NCI-H1105 (cell line): Measurements from ENCODE around the gene BCHE.
"Not testable (repeated sequence)": the region's sequence is repeated elsewhere in the genome, so short reads cannot be mapped to it uniquely, and the experiment has no call there.

ENCODE experiments used
- DNase-seq: peaks from one replicate; lab custom pipeline; 2025; lab: John Stamatoyannopoulos, UW

BCHE gene

GRCh38 chr3:165816209-165816608, 21.0 kb downstream of the BCHE start:
- DNase-seq, result no peak

GRCh38 chr3:165815682-165816081, 21.5 kb downstream of the BCHE start:
- no peak for DNase-seq

GRCh38 chr3:165814380-165814779, 22.8 kb downstream of the BCHE start:
- no peak for DNase-seq

- DNase-seq, result not testable (repeated sequence)
Observed at GRCh38 chr3:165807937-165808336, 29.3 kb downstream of the BCHE start.

- no peak for DNase-seq
Observed at GRCh38 chr3:165805946-165806561, 31.2 kb downstream of the BCHE start.

- DNase-seq, result no peak
Observed at GRCh38 chr3:165803471-165803870, 33.8 kb downstream of the BCHE start.

- DNase-seq, result peak; percentile 11
Observed at GRCh38 chr3:165800970-165801369, 36.3 kb downstream of the BCHE start.

GRCh38 chr3:165799026-165799425, 38.2 kb downstream of the BCHE start:
- DNase-seq, result no peak

- peak; percentile 59 for DNase-seq
Observed at GRCh38 chr3:165797551-165797950, 39.7 kb downstream of the BCHE start.

GRCh38 chr3:165796701-165797100, 40.5 kb downstream of the BCHE start:
- no peak for DNase-seq

GRCh38 chr3:165788531-165788930, 48.7 kb downstream of the BCHE start:
- DNase-seq, result no peak

- no peak for DNase-seq
Observed at GRCh38 chr3:165786013-165786412, 51.2 kb downstream of the BCHE start.

- no peak for DNase-seq
Observed at GRCh38 chr3:165784337-165784736, 52.9 kb downstream of the BCHE start.

- no peak for DNase-seq
Observed at GRCh38 chr3:165783383-165783782, 53.8 kb downstream of the BCHE start.

- DNase-seq, result no peak
Observed at GRCh38 chr3:165778891-165779290, 58.3 kb downstream of the BCHE start.

- no peak for DNase-seq
Observed at GRCh38 chr3:165778456-165778855, 58.8 kb downstream of the BCHE start.

GRCh38 chr3:165775824-165776223, 61.4 kb downstream of the BCHE start:
- DNase-seq, result no peak

GRCh38 chr3:165770781-165771180, 66.4 kb downstream of the BCHE start:
- DNase-seq, result no peak

- DNase-seq, result no peak
Observed at GRCh38 chr3:165768680-165769079, 68.5 kb downstream of the BCHE start.

GRCh38 chr3:165759041-165759440, 78.2 kb downstream of the BCHE start:
- no peak for DNase-seq

GRCh38 chr3:165755571-165755970, 81.7 kb downstream of the BCHE start:
- DNase-seq, result no peak

- no peak for DNase-seq
Observed at GRCh38 chr3:165754219-165755007, 82.8 kb downstream of the BCHE start.

- DNase-seq, result peak; percentile 49
Observed at GRCh38 chr3:165753560-165753959, 83.7 kb downstream of the BCHE start.

- DNase-seq, result no peak
Observed at GRCh38 chr3:165751637-165752036, 85.6 kb downstream of the BCHE start.
